GM23338 (cell line): ENCODE measurements around the gene GPR179. TPM values are rescaled to one million over a fixed set of nuclear protein-coding genes. Genes with fewer than 3 reads are reported as not detected.
A peak's percentile ranks its signal among the peaks of the same experiment; 100 is the strongest.

ENCODE experiments used
- ATAC-seq: fragments of 200-7000 bp; cut with Tn5 transposase; 3 replicates; pipeline ENCODE4 v1.9.1; 2020
- DNase-seq: peaks from one replicate; pipeline ENCODE4 v3.0.0-alpha.2; 2015; ENCODE audit warnings: low spot score
- H2AFZ ChIP-seq: fragments of 200-600 bp; sonication (generic); 2 replicates; pipeline ENCODE4 v1.8.0; 2016; ENCODE audit warnings: antibody characterized with exemption, mild to moderate bottlenecking, moderate library complexity
- H3F3A ChIP-seq: fragments of 200-600 bp; sonication (generic); replicated peaks from 2 replicates; pipeline ENCODE4 v1.8.0; 2017; ENCODE audit warnings: antibody characterized with exemption, mixed run types, low read depth
- H3K27ac ChIP-seq: fragments of 200-600 bp; sonication (generic); 2 replicates; pipeline ENCODE4 v1.6.1; 2016; ENCODE audit warnings: low read depth
- H3K27me3 ChIP-seq: fragments of 200-600 bp; sonication (generic); 2 replicates; pipeline ENCODE4 v1.8.0; 2016; ENCODE audit warnings: mild to moderate bottlenecking, mixed run types, moderate library complexity; ENCODE audit not compliant: insufficient read depth
- H3K36me3 ChIP-seq: fragments of 200-600 bp; sonication (generic); 2 replicates; pipeline ENCODE4 v1.8.0; 2016; ENCODE audit warnings: mild to moderate bottlenecking; ENCODE audit not compliant: insufficient read depth
- H3K4me1 ChIP-seq: fragments of 200-600 bp; sonication (generic); 2 replicates; pipeline ENCODE4 v1.8.0; 2016; ENCODE audit warnings: mild to moderate bottlenecking, moderate library complexity; ENCODE audit not compliant: insufficient read depth
- H3K4me2 ChIP-seq: fragments of 200-600 bp; sonication (generic); 2 replicates; pipeline ENCODE4 v1.7.1; 2017; ENCODE audit warnings: mixed run types
- H3K4me3 ChIP-seq: fragments of 200-600 bp; sonication (generic); 2 replicates; pipeline ENCODE4 v1.6.1; 2016; ENCODE audit warnings: mixed run types
- H3K79me2 ChIP-seq: fragments of 200-600 bp; sonication (generic); replicated peaks from 2 replicates; pipeline ENCODE4 v1.8.0; 2017; ENCODE audit warnings: mild to moderate bottlenecking; ENCODE audit not compliant: insufficient read depth
- H3K9me2 ChIP-seq: fragments of 200-600 bp; sonication (generic); 2 replicates; pipeline ENCODE4 v1.8.0; 2017; ENCODE audit not compliant: insufficient read depth
- H4K20me1 ChIP-seq: fragments of 200-600 bp; sonication (generic); replicated peaks from 2 replicates; pipeline ENCODE4 v1.8.0; 2017; ENCODE audit warnings: mild to moderate bottlenecking; ENCODE audit not compliant: insufficient read depth
- H3K27ac Mint-ChIP-seq: 2 replicates; pipeline ENCODE4 v1.8.0; 2020; ENCODE audit warnings: inconsistent platforms, mild to moderate bottlenecking, moderate library complexity, mixed read lengths
- H3K27me3 Mint-ChIP-seq: 3 replicates; pipeline ENCODE4 v1.8.0; 2022; ENCODE audit warnings: low read depth, mild to moderate bottlenecking, moderate library complexity, mixed read lengths, inconsistent platforms; ENCODE audit not compliant: insufficient read depth, poor library complexity
- H3K36me3 Mint-ChIP-seq: 3 replicates; pipeline ENCODE4 v1.8.0; 2021; ENCODE audit warnings: low read depth, mild to moderate bottlenecking, inconsistent platforms, moderate library complexity, mixed read lengths
- H3K4me1 Mint-ChIP-seq: 3 replicates; pipeline ENCODE4 v1.8.0; 2020; ENCODE audit warnings: mild to moderate bottlenecking, inconsistent platforms, mixed read lengths
- H3K4me3 Mint-ChIP-seq: 3 replicates; pipeline ENCODE4 v1.8.0; 2021; ENCODE audit warnings: moderate library complexity, mild to moderate bottlenecking, inconsistent platforms, mixed read lengths
- H3K9me3 Mint-ChIP-seq: 3 replicates; pipeline ENCODE4 v1.8.0; 2020; ENCODE audit warnings: moderate library complexity, mild to moderate bottlenecking, inconsistent platforms, mixed read lengths
- POLR2AphosphoS5 ChIP-seq: IDR thresholded peaks from 2 replicates; pipeline ENCODE4 v1.6.1; 2016; ENCODE audit warnings: antibody characterized with exemption, low read depth
- ZNF114 ChIP-seq: fragments of 250-450 bp; sonication (Bioruptor Pico); IDR thresholded peaks from 2 replicates; pipeline ENCODE4 v1.5.0; 2020; ENCODE audit warnings: mild to moderate bottlenecking, moderate library complexity
- ZNF331 ChIP-seq: fragments of 250-450 bp; sonication (Bioruptor Pico); IDR thresholded peaks from 2 replicates; pipeline ENCODE4 v1.5.0; 2020; ENCODE audit warnings: low read depth, mild to moderate bottlenecking, moderate library complexity
- polyA plus RNA-seq: library from polyadenylated mRNA; unstranded; fragments of >200 nt; fragmentation: Nextera tagmentation; extraction: Ambion mirVana; gene quantifications from 2 replicates; pipeline ENCODE4 v1.2.1, GENCODE V29; 2016
- total RNA-seq: library from RNA; depleted of rRNA; stranded (reverse); fragments of >200 nt; shearing (Covaris generic); gene quantifications from 2 replicates; pipeline ENCODE4 v1.2.3, GENCODE V29; 2014
- TF ChIP-seq, protein P1 (sequence below), 2 experiments: fragments of 200-600 bp in 1 of 2; sonication (generic) in 1 of 2; conservative IDR thresholded peaks; 2 replicates each; pipeline versions ENCODE4 v1.5.1 to v1.6.1; 2016 to 2017; ENCODE audit warnings: antibody characterized with exemption in 2 of 2, low read depth in 2 of 2, mild to moderate bottlenecking in 2 of 2, moderate library complexity in 1 of 2
- TF ChIP-seq, protein P2 (sequence below): IDR thresholded peaks from 2 replicates; pipeline ENCODE4 v1.6.1; 2016; ENCODE audit warnings: antibody characterized with exemption
- TF ChIP-seq, protein P3 (sequence below): fragments of 250-450 bp; sonication (Bioruptor Pico); IDR thresholded peaks from 2 replicates; pipeline ENCODE4 v1.5.0; 2020; ENCODE audit warnings: mild to moderate bottlenecking, moderate library complexity
- TF ChIP-seq, protein P4 (sequence below): IDR thresholded peaks from one replicate; pipeline ENCODE4 v1.6.1; 2018; ENCODE audit warnings: antibody characterized with exemption; ENCODE audit not compliant: unreplicated experiment

GPR179 gene
- total and polyA plus RNA-seq, 2 experiments from 2014 or later = 0.03 TPM

DNA sequence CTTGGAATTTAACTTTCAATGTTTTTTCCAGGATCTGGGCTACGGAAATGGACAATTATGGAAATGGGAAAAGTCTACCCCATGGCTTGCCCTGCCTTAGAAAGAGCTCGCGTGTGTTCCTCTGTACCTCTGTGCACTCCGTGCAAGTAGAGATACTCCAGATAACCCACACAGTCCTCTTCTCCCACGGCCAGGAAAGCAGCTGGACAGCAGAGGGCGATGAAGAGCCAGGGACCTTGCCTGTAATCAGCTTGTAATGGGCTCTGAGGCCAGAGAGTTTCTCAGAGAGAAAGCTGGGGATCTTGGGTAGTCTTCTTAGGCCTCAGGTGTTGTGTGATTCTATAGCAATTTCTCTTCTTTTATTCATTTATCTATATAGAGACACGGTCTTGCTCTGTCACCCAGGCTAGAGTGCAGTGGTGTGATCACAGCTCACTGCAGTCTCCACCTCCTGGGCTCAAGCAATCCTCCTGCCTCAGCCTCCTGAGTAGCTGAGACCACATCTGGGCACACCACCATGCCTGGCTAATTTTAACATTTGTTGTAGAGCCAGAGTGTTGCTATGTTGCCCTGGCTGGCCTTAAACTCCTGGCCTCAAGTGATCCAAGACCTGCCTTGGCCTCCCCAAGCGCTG, 5.5 kb upstream of the GPR179 start:
- no peak for TF ChIP-seq ZNF331 (CRISPR knock-in tag)
- TF ChIP-seq, protein P1, sequence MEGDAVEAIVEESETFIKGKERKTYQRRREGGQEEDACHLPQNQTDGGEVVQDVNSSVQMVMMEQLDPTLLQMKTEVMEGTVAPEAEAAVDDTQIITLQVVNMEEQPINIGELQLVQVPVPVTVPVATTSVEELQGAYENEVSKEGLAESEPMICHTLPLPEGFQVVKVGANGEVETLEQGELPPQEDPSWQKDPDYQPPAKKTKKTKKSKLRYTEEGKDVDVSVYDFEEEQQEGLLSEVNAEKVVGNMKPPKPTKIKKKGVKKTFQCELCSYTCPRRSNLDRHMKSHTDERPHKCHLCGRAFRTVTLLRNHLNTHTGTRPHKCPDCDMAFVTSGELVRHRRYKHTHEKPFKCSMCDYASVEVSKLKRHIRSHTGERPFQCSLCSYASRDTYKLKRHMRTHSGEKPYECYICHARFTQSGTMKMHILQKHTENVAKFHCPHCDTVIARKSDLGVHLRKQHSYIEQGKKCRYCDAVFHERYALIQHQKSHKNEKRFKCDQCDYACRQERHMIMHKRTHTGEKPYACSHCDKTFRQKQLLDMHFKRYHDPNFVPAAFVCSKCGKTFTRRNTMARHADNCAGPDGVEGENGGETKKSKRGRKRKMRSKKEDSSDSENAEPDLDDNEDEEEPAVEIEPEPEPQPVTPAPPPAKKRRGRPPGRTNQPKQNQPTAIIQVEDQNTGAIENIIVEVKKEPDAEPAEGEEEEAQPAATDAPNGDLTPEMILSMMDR (conservative IDR thresholded peaks at IDR 0.05; ENCODE audit: low read depth in 2 of 2) = peak; percentile 97 to 98
- TF ChIP-seq, protein P2, sequence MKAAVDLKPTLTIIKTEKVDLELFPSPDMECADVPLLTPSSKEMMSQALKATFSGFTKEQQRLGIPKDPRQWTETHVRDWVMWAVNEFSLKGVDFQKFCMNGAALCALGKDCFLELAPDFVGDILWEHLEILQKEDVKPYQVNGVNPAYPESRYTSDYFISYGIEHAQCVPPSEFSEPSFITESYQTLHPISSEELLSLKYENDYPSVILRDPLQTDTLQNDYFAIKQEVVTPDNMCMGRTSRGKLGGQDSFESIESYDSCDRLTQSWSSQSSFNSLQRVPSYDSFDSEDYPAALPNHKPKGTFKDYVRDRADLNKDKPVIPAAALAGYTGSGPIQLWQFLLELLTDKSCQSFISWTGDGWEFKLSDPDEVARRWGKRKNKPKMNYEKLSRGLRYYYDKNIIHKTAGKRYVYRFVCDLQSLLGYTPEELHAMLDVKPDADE = no peak
- Mint-ChIP-seq H3K27me3 (peaks cover 18% of the 10 kb centered on the region), H3K27ac (peak overlapping the region; percentile 23; the same call in 1 of the 2 replicates), H3K4me3 (no peak overlapping the region), H3K36me3 (no peaks in the 10 kb centered on the region; the same call in 2 of the 3 replicates), H3K4me1 (peaks cover 30% of the 10 kb centered on the region), H3K9me3 (no peaks in the 10 kb centered on the region)
- Histone ChIP-seq H4K20me1 (peaks cover 13% of the 10 kb centered on the region), H3K27me3 (peaks cover 5% of the 10 kb centered on the region; the same call in 1 of the 2 replicates), H3K4me1 (peaks cover 31% of the 10 kb centered on the region), H3F3A (peaks cover 21% of the 10 kb centered on the region; the same call in 1 of the 2 replicates), H3K79me2 (peaks cover 14% of the 10 kb centered on the region), H3K27ac (no peak overlapping the region; the same call in 1 of the 2 replicates), H3K36me3 (no peaks in the 10 kb centered on the region), H2AFZ (no peak overlapping the region), H3K4me3 (no peak overlapping the region), H3K9me2 (no peaks in the 10 kb centered on the region), H3K4me2 (no peak overlapping the region)
- DNase-seq = peak; percentile 93
- peak; percentile 60 for ATAC-seq

DNA sequence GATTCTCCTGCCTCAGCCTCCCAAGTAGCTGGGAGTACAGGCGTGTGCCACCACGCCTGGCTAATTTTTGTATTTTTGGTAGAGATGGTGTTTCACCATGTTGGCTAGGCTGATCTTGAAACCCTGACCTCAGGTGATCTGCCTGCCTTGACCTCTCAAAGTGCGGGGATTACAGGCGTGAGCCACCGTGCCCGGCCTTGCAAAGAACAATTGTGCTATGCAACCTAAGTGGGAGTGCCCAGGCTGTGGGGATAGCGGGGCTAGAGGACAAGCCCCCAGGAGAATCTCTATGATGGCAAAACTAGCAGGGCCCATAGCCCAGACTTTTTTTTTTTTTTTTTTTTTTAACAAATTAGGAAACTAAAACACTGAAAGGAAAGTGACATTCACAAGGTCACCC, 2.0 kb upstream of the GPR179 start:
- Histone ChIP-seq H4K20me1 (no peaks in the 10 kb centered on the region), H3K4me1 (peaks cover 18% of the 10 kb centered on the region), H3K4me3 (no peak overlapping the region), H3K36me3 (no peaks in the 10 kb centered on the region), H3K27me3 (no peaks in the 10 kb centered on the region), H3K27ac (no peak overlapping the region), H3K4me2 (no peak overlapping the region), H2AFZ (no peak overlapping the region), H3K79me2 (no peaks in the 10 kb centered on the region), H3F3A (peaks cover 12% of the 10 kb centered on the region; the same call in 1 of the 2 replicates), H3K9me2 (no peaks in the 10 kb centered on the region)
- Mint-ChIP-seq H3K4me3 (no peak overlapping the region), H3K36me3 (no peaks in the 10 kb centered on the region), H3K27me3 (peaks cover 19% of the 10 kb centered on the region), H3K27ac (no peak overlapping the region), H3K4me1 (peaks cover 30% of the 10 kb centered on the region), H3K9me3 (no peaks in the 10 kb centered on the region)
- no peak for DNase-seq
- ATAC-seq = no peak
- TF ChIP-seq ZNF114 (no peak), ZNF331 (CRISPR knock-in tag) (no peak), POLR2AphosphoS5 (no peak)
- TF ChIP-seq, protein P3, sequence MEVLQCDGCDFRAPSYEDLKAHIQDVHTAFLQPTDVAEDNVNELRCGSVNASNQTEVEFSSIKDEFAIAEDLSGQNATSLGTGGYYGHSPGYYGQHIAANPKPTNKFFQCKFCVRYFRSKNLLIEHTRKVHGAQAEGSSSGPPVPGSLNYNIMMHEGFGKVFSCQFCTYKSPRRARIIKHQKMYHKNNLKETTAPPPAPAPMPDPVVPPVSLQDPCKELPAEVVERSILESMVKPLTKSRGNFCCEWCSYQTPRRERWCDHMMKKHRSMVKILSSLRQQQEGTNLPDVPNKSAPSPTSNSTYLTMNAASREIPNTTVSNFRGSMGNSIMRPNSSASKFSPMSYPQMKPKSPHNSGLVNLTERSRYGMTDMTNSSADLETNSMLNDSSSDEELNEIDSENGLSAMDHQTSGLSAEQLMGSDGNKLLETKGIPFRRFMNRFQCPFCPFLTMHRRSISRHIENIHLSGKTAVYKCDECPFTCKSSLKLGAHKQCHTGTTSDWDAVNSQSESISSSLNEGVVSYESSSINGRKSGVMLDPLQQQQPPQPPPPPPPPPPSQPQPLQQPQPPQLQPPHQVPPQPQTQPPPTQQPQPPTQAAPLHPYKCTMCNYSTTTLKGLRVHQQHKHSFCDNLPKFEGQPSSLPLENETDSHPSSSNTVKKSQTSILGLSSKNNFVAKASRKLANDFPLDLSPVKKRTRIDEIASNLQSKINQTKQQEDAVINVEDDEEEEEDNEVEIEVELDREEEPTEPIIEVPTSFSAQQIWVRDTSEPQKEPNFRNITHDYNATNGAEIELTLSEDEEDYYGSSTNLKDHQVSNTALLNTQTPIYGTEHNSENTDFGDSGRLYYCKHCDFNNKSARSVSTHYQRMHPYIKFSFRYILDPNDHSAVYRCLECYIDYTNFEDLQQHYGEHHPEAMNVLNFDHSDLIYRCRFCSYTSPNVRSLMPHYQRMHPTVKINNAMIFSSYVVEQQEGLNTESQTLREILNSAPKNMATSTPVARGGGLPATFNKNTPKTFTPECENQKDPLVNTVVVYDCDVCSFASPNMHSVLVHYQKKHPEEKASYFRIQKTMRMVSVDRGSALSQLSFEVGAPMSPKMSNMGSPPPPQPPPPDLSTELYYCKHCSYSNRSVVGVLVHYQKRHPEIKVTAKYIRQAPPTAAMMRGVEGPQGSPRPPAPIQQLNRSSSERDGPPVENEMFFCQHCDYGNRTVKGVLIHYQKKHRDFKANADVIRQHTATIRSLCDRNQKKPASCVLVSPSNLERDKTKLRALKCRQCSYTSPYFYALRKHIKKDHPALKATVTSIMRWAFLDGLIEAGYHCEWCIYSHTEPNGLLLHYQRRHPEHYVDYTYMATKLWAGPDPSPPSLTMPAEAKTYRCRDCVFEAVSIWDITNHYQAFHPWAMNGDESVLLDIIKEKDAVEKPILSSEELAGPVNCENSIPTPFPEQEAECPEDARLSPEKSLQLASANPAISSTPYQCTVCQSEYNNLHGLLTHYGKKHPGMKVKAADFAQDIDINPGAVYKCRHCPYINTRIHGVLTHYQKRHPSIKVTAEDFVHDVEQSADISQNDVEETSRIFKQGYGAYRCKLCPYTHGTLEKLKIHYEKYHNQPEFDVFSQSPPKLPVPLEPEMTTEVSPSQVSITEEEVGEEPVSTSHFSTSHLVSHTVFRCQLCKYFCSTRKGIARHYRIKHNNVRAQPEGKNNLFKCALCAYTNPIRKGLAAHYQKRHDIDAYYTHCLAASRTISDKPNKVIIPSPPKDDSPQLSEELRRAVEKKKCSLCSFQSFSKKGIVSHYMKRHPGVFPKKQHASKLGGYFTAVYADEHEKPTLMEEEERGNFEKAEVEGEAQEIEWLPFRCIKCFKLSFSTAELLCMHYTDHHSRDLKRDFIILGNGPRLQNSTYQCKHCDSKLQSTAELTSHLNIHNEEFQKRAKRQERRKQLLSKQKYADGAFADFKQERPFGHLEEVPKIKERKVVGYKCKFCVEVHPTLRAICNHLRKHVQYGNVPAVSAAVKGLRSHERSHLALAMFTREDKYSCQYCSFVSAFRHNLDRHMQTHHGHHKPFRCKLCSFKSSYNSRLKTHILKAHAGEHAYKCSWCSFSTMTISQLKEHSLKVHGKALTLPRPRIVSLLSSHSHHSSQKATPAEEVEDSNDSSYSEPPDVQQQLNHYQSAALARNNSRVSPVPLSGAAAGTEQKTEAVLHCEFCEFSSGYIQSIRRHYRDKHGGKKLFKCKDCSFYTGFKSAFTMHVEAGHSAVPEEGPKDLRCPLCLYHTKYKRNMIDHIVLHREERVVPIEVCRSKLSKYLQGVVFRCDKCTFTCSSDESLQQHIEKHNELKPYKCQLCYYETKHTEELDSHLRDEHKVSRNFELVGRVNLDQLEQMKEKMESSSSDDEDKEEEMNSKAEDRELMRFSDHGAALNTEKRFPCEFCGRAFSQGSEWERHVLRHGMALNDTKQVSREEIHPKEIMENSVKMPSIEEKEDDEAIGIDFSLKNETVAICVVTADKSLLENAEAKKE = no peak
- TF ChIP-seq, protein P4, sequence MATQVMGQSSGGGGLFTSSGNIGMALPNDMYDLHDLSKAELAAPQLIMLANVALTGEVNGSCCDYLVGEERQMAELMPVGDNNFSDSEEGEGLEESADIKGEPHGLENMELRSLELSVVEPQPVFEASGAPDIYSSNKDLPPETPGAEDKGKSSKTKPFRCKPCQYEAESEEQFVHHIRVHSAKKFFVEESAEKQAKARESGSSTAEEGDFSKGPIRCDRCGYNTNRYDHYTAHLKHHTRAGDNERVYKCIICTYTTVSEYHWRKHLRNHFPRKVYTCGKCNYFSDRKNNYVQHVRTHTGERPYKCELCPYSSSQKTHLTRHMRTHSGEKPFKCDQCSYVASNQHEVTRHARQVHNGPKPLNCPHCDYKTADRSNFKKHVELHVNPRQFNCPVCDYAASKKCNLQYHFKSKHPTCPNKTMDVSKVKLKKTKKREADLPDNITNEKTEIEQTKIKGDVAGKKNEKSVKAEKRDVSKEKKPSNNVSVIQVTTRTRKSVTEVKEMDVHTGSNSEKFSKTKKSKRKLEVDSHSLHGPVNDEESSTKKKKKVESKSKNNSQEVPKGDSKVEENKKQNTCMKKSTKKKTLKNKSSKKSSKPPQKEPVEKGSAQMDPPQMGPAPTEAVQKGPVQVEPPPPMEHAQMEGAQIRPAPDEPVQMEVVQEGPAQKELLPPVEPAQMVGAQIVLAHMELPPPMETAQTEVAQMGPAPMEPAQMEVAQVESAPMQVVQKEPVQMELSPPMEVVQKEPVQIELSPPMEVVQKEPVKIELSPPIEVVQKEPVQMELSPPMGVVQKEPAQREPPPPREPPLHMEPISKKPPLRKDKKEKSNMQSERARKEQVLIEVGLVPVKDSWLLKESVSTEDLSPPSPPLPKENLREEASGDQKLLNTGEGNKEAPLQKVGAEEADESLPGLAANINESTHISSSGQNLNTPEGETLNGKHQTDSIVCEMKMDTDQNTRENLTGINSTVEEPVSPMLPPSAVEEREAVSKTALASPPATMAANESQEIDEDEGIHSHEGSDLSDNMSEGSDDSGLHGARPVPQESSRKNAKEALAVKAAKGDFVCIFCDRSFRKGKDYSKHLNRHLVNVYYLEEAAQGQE = no peak
